ENCODE measurements around the gene MTG1.
"Not testable (repeated sequence)": the region's sequence is repeated elsewhere in the genome, so short reads cannot be mapped to it uniquely, and the experiment has no call there.

Gene MTG1

GRCh38 chr10:133401981-133402725, 8.2 kb downstream of the MTG1 start:
- DNase-seq = no peak

GRCh38 chr10:133403359-133403758, 9.4 kb downstream of the MTG1 start:
- DNase-seq = no peak

GRCh38 chr10:133403784-133404183, 9.8 kb downstream of the MTG1 start:
- no peak for DNase-seq

GRCh38 chr10:133405272-133405671, 11.3 kb downstream of the MTG1 start:
- no peak for DNase-seq

GRCh38 chr10:133405844-133406527, 12.0 kb downstream of the MTG1 start:
- DNase-seq = no peak

GRCh38 chr10:133411523-133412380, 17.8 kb downstream of the MTG1 start:
- no peak for DNase-seq

GRCh38 chr10:133412381-133412711, 18.4 kb downstream of the MTG1 start:
- no peak for DNase-seq

GRCh38 chr10:133414401-133414800, 20.4 kb downstream of the MTG1 start:
- not testable (repeated sequence) for DNase-seq

- DNase-seq = no peak
Measured at GRCh38 chr10:133415752-133416151, 21.8 kb downstream of the MTG1 start.

GRCh38 chr10:133418289-133418993, 24.5 kb downstream of the MTG1 start:
- DNase-seq = no peak

GRCh38 chr10:133419211-133419950, 25.4 kb downstream of the MTG1 start:
- DNase-seq = no peak

GRCh38 chr10:133420028-133420427, 26.1 kb downstream of the MTG1 start:
- no peak for DNase-seq

- DNase-seq = no peak
Measured at GRCh38 chr10:133420579-133420978, 26.6 kb downstream of the MTG1 start.

GRCh38 chr10:133421336-133422222, 27.6 kb downstream of the MTG1 start:
- DNase-seq = no peak

GRCh38 chr10:133422223-133422806, 28.4 kb downstream of the MTG1 start:
- DNase-seq = no peak

GRCh38 chr10:133422807-133423771, 29.1 kb downstream of the MTG1 start:
- no peak for DNase-seq

GRCh38 chr10:133424102-133424501, 30.1 kb downstream of the MTG1 start:
- DNase-seq = not testable (repeated sequence)

- DNase-seq = not testable (repeated sequence)
Measured at GRCh38 chr10:133424601-133425000, 30.6 kb downstream of the MTG1 start, which contains the start of gene SPRN. SPRN (minus strand) TSS chr10:133424625; CDS start chr10:133423681, 944 bp downstream.

- DNase-seq = not testable (repeated sequence)
Measured at GRCh38 chr10:133429571-133429970, 35.6 kb downstream of the MTG1 start.
